ENCODE data around the gene PRC1. TPM values are rescaled to one million over a fixed set of nuclear protein-coding genes. Genes with fewer than 3 reads are reported as not detected.
"Not testable (repeated sequence)": the region's sequence is repeated elsewhere in the genome, so short reads cannot be mapped to it uniquely, and the experiment has no call there.

PRC1 gene
- total RNA-seq, 2 donors from 2014 or later: 4.8 to 12.9 TPM

DNA sequence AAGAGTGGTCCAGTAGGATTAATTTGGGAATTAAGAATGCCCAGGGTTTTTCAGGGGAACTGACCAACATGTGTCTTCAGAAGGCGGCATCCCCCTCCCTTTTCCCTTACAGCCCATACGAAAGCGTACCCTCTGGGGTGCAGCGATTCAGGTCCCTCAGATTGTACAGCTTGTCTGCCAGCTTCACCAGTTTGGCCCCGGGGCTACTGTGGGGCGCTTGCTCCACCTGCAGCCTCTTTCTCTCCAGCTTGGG is 62.8 kb downstream of the PRC1 start:
- no peaks in the 10 kb centered on the region for H3K9me3 ChIP-seq
- TF ChIP-seq CTCF (IDR thresholded peaks at IDR 0.05): peak in 1 of 2 donors; percentile 45
- H3K27ac ChIP-seq: peak overlapping the region; percentile 93 to 96
- H3K4me1 ChIP-seq: peaks cover 0 to 52% of the 10 kb centered on the region in 2 donors
- no peak for DNase-seq (ENCODE audit: low spot score)
- no peaks in the 10 kb centered on the region for H3K36me3 ChIP-seq
- H3K4me3 ChIP-seq: peak overlapping the region in 1 of 2 donors; percentile 86
- no peaks in the 10 kb centered on the region for H3K27me3 ChIP-seq

GRCh38 chr15:90930861-90931574 is 63.3 kb downstream of the PRC1 start:
- peak overlapping the region; percentile 93 to 96 for H3K27ac ChIP-seq
- no peaks in the 10 kb centered on the region for H3K27me3 ChIP-seq
- H3K36me3 ChIP-seq: no peaks in the 10 kb centered on the region
- DNase-seq (ENCODE audit: low spot score): no peak
- H3K4me1 ChIP-seq: peaks cover 0 to 47% of the 10 kb centered on the region in 2 donors
- no peaks in the 10 kb centered on the region for H3K9me3 ChIP-seq
- H3K4me3 ChIP-seq: peak overlapping the region in 1 of 2 donors; percentile 86
- TF ChIP-seq CTCF (IDR thresholded peaks at IDR 0.05): no peak

- no peak for TF ChIP-seq CTCF (IDR thresholded peaks at IDR 0.05)
- Histone ChIP-seq H3K27ac (peak overlapping the region; percentile 93 to 96), H3K4me3 (peak overlapping the region; percentile 61 to 65), H3K9me3 (no peaks in the 10 kb centered on the region), H3K4me1 (peaks cover 0 to 36% of the 10 kb centered on the region in 2 donors), H3K36me3 (no peaks in the 10 kb centered on the region), H3K27me3 (no peaks in the 10 kb centered on the region)
- no peak for DNase-seq (ENCODE audit: low spot score)
These were observed 64.9 kb downstream of the PRC1 start for GRCh38 chr15:90929246-90930019.

- H3K27ac ChIP-seq; H3K9me3 ChIP-seq; H3K27me3 ChIP-seq; H3K4me3 ChIP-seq; H3K36me3 ChIP-seq; DNase-seq (ENCODE audit: low spot score): not testable (repeated sequence)
- peaks cover 0 to 30% of the 10 kb centered on the region in 2 donors for H3K4me1 ChIP-seq
These were observed 66.2 kb downstream of the PRC1 start for GRCh38 chr15:90928106-90928505.

GRCh38 chr15:90926766-90927165 is 67.6 kb downstream of the PRC1 start:
- H3K9me3 ChIP-seq; H3K4me3 ChIP-seq; DNase-seq (ENCODE audit: low spot score); H3K27ac ChIP-seq; H3K36me3 ChIP-seq; H3K27me3 ChIP-seq: not testable (repeated sequence)
- H3K4me1 ChIP-seq: peaks cover 0 to 21% of the 10 kb centered on the region in 2 donors

DNA sequence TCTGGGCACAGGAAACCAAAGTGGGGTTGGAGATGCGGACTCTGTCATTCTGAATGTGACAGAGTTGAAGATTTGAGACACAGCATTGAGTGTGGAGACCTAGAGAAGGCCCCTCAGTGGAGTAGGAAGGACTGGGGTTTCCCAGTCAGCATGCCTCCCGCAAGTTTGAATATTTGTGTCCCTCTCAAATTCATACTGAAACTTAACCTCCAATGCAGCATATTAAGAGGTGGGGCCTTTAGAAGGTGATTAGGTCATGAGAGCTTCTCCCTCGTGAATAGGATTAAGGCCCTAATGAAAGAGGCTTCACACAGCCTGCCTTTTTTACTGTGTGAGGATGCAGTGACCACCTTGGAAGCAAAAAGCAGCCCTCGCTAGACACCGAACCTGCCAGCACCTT is 70.0 kb downstream of the PRC1 start:
- no peak for DNase-seq (ENCODE audit: low spot score)
- H3K9me3 ChIP-seq: no peaks in the 10 kb centered on the region
- peaks cover 21% of the 10 kb centered on the region for H3K36me3 ChIP-seq

DNA sequence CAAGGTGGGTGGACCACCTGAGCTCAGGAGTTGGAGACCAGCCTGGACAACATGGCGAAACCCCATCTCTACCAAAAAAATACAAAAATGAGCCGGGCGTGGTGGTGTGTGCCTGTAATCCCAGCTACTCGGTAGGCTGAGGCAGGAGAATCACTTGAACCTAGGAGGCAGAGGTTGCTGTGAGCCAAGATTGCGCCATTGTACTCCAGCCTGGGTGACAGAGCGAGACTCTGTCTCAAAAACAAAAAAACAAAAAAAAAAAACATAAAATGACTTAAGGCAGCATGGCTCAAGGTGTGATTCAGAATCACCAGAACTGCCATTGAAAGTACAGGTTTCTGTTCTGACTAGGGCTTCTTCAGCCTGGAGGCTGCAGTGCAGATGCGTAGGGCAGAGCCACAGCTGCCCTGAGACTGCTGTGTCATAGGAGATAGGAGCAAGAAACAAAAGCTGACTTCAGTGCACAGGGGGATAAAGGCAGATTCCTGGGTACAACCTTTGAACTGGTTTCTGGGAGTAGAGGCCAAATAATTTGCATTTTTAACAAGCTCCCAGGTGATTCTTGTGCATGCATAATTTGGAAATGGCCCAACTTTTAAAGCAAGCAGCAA is 71.5 kb downstream of the PRC1 start:
- H3K36me3 ChIP-seq: peaks cover 37% of the 10 kb centered on the region
- not testable (repeated sequence) for H3K4me3 ChIP-seq; H3K9me3 ChIP-seq; DNase-seq (ENCODE audit: low spot score); H3K27ac ChIP-seq; H3K27me3 ChIP-seq
- peaks cover 0 to 22% of the 10 kb centered on the region in 2 donors for H3K4me1 ChIP-seq

More for the DNA sequence above, 70.0 kb downstream of the PRC1 start:
- Histone ChIP-seq H3K4me1 (peaks cover 0 to 8% of the 10 kb centered on the region in 2 donors), H3K27me3 (no peaks in the 10 kb centered on the region), H3K27ac (no peak overlapping the region), H3K4me3 (no peak overlapping the region)
- TF ChIP-seq CTCF (IDR thresholded peaks at IDR 0.05): no peak

All from right atrium auricular region (tissue), 2 donors.